Measurements from ENCODE around the gene EHHADH. TPM values are rescaled to one million over a fixed set of nuclear protein-coding genes. Genes with fewer than 3 reads are reported as not detected.

Gene EHHADH
- total and polyA plus RNA-seq, 9 of the 15 experiments (the other 6 are each of a cell fraction or from before 2014, with no cell fraction given): 3.6 to 6.4 (median 5.4) TPM

DNA sequence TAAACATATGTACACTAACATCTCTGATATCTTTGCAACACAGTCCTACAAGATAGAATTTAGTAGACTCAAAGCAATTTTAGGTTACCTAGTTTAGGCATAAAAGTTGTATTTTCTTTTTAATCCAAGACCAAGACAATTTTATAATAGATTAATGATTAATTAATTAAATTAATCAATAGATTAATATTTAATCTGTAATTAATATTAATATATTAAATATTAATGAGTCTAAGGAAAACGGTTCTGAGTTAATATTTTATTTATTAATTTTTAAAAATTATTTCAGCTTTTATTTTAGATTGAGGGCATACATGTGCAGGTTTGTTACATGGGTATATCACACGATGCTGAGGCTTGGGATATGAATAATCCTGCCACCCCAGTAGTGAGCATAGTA is 49.0 kb downstream of the EHHADH start:
- ChIA-PET POLR2A (interaction anchor here (1.2 kb wide), 1 partner anchor 17 kb away, joined by 3 read pairs; no protein-coding TSS in a partner anchor), CTCF (ENCODE audit: low intra/inter-chr PET ratio) (no interaction called here)
- ATAC-seq: no peak
- TF ChIP-seq U2AF1 (optimal IDR thresholded peaks at IDR 0.05; ENCODE audit: low read depth, low read length) (no peak), DACH1 (IDR thresholded peaks at IDR 0.05; ENCODE audit: partially characterized antibody) (peak; percentile 46)
- no peak overlapping the region for H3K4me3 ChIP-seq
- no peaks in the 10 kb centered on the region for H4K20me1 ChIP-seq (replicated peaks; ENCODE audit: control insufficient read depth, insufficient read depth, low read length)
- H3K79me2 ChIP-seq (ENCODE audit: control insufficient read depth, insufficient read depth, low read length): no peaks in the 10 kb centered on the region
- in situ Hi-C loops (cut with MboI) (no loop called here), intact Hi-C loops (cut with micrococcal nuclease) (no loop called here)
- H3K4me1 ChIP-seq (replicated peaks in 1 of 2; ENCODE audit: control insufficient read depth in 2 of 2, insufficient read depth in 2 of 2, low read length in 2 of 2): no peaks in the 10 kb centered on the region
- FAIRE-seq: no peak
- H3K4me2 ChIP-seq (ENCODE audit: insufficient read depth, low read length): no peak overlapping the region
- H3K27me3 ChIP-seq (ENCODE audit: control insufficient read depth in 2 of 2, insufficient read depth in 2 of 2, low read length in 2 of 2): no peaks in the 10 kb centered on the region
- no peak overlapping the region for H3K9ac ChIP-seq (ENCODE audit: insufficient read depth in 1 of 2, low read depth in 2 of 2, low read length in 2 of 2)
- no peaks in the 10 kb centered on the region for H3K9me3 ChIP-seq (replicated peaks; ENCODE audit: control insufficient read depth, insufficient read depth, low read depth, low read length)
- DNase-seq (ENCODE audit: extremely low read depth in 1 of 4, low spot score in 3 of 4): no peak
- H3K9me1 ChIP-seq (ENCODE audit: control insufficient read depth, insufficient read depth, low read length): no peaks in the 10 kb centered on the region
- no peak overlapping the region for H3K27ac ChIP-seq (ENCODE audit: extremely low read depth, low read depth, low read length)
- 17% methylated on average over 2 of the region's 2 CpGs for WGBS (ENCODE audit: insufficient coverage, low coverage, missing lambda C conversion rate)
- no peak overlapping the region for H2AFZ ChIP-seq (ENCODE audit: low read depth, low read length)
- no TSS peak for BruUV-seq (replicated peaks)
- no peaks in the 10 kb centered on the region for H3K36me3 ChIP-seq (ENCODE audit: control insufficient read depth, insufficient read depth, low read length)

DNA sequence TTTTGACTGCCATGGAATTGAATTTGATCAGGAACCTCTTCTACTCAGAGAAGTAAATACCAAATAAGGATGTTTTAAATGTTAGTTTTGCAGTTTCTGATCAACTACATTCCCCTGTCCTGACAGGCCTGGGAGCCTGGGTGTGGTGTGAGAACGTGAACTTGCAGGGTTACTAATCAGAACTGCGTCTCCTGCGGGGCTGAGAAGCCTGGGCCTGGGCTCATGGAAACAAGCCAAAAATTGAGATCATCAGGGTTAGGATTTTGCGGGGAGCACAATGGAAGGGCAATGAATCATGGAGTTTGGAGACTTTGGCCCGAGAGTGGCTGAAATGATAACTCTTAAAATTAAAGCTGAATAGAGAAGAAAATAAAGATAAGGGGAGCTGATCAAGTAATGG is 53.2 kb downstream of the EHHADH start:
- Histone ChIP-seq H3K27me3 (ENCODE audit: control insufficient read depth in 2 of 2, insufficient read depth in 2 of 2, low read length in 2 of 2) (no peaks in the 10 kb centered on the region), H3K27ac (ENCODE audit: extremely low read depth, low read depth, low read length) (no peak overlapping the region), H3K4me1 (replicated peaks in 1 of 2; ENCODE audit: control insufficient read depth in 2 of 2, insufficient read depth in 2 of 2, low read length in 2 of 2) (no peaks in the 10 kb centered on the region), H3K9ac (ENCODE audit: insufficient read depth in 1 of 2, low read depth in 2 of 2, low read length in 2 of 2) (no peak overlapping the region), H3K9me1 (ENCODE audit: control insufficient read depth, insufficient read depth, low read length) (no peaks in the 10 kb centered on the region), H2AFZ (ENCODE audit: low read depth, low read length) (no peak overlapping the region), H3K36me3 (ENCODE audit: control insufficient read depth, insufficient read depth, low read length) (no peaks in the 10 kb centered on the region), H3K4me3 (no peak overlapping the region), H3K4me2 (ENCODE audit: insufficient read depth, low read length) (no peak overlapping the region), H3K79me2 (ENCODE audit: control insufficient read depth, insufficient read depth, low read length) (no peaks in the 10 kb centered on the region), H4K20me1 (replicated peaks; ENCODE audit: control insufficient read depth, insufficient read depth, low read length) (no peaks in the 10 kb centered on the region), H3K9me3 (replicated peaks; ENCODE audit: control insufficient read depth, insufficient read depth, low read depth, low read length) (no peaks in the 10 kb centered on the region)
- no peak for TF ChIP-seq ARHGAP35 (IDR thresholded peaks at IDR 0.05; ENCODE audit: partially characterized antibody)
- TF ChIP-seq NCOR1 (IDR thresholded peaks at IDR 0.05): no peak
- TF ChIP-seq KLF13 (tag; IDR thresholded peaks at IDR 0.05; ENCODE audit: borderline replicate concordance, low read depth): no peak
- TF ChIP-seq, protein P1, sequence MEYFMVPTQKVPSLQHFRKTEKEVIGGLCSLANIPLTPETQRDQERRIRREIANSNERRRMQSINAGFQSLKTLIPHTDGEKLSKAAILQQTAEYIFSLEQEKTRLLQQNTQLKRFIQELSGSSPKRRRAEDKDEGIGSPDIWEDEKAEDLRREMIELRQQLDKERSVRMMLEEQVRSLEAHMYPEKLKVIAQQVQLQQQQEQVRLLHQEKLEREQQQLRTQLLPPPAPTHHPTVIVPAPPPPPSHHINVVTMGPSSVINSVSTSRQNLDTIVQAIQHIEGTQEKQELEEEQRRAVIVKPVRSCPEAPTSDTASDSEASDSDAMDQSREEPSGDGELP (CRISPR knock-in tag; IDR thresholded peaks at IDR 0.05; ENCODE audit: borderline replicate concordance): no peak
- peak; percentile 66 for TF ChIP-seq NFIC (IDR thresholded peaks at IDR 0.05)
- no peak for TF ChIP-seq MEF2D (tag; conservative IDR thresholded peaks at IDR 0.05; ENCODE audit: low read depth)
- no peak for TF ChIP-seq SNIP1 (IDR thresholded peaks at IDR 0.05; ENCODE audit: low read depth)
- no peak for TF ChIP-seq GTF2E2 (tag; IDR thresholded peaks at IDR 0.05)
- POLR2A ChIA-PET: no interaction called here
- BruUV-seq (replicated peaks): no TSS peak
- DNase-seq (ENCODE audit: extremely low read depth in 1 of 4, low spot score in 3 of 4) (peak; percentile 10 to 38 (median 26)), ATAC-seq (no peak), FAIRE-seq (no peak)
- intact Hi-C loops (cut with micrococcal nuclease) (no loop called here), in situ Hi-C loops (cut with MboI) (no loop called here)
- CTCF ChIA-PET (ENCODE audit: low intra/inter-chr PET ratio): no interaction called here
- 14% methylated on average over 5 of the region's 5 CpGs for WGBS (ENCODE audit: insufficient coverage, low coverage, missing lambda C conversion rate)

Measured in K562 (cell line).